HG03159 (cell line): ENCODE data around the gene TMEM120A.
"Not testable (repeated sequence)": the region's sequence is repeated elsewhere in the genome, so short reads cannot be mapped to it uniquely, and the experiment has no call there.

ENCODE experiments used
- ATAC-seq: cut with Tn5 transposase; IDR thresholded peaks from one replicate; pipeline ENCODE4 v1.9.1; 2021; ENCODE audit warnings: mild to moderate bottlenecking, moderate library complexity; ENCODE audit not compliant: unreplicated experiment

Gene TMEM120A

DNA sequence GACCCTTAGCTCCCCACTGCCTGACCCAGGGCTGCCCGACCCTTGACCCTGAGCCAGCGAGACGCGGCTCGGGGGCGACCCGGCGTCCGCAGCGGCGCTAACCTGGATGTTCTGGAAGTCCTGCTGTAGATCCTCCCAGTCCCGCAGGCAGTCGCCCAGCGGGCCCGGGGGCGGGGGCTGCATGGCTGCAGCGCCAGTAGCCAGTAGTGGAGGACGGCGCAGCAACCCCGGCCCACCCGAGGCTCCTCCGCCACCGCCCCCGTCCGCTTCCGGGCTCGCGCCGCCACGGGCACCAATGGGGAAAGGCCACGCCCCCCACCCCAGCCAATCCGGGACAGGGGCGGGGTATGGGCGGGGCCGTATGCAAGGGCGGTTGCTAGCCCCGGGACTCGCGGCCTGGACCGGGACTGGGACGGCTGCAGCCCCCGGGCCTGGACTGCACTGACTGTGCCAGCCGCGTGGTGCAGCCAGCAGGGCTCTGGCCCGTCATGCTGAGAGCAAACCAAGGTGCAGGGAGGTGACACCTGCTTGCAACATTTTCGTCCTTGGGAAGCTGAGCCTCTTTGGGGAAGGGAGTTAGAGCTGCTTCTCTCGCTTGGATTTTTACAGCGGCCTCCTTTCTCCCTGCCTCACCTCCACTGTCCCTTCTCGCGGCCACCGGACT lies at the start of gene TMEM120A:
TMEM120A (minus strand) TSS at position 208 of the 664 bp plus-strand sequence; CDS start at position 183, 25 bp downstream.
- ATAC-seq = peak; percentile 93

DNA sequence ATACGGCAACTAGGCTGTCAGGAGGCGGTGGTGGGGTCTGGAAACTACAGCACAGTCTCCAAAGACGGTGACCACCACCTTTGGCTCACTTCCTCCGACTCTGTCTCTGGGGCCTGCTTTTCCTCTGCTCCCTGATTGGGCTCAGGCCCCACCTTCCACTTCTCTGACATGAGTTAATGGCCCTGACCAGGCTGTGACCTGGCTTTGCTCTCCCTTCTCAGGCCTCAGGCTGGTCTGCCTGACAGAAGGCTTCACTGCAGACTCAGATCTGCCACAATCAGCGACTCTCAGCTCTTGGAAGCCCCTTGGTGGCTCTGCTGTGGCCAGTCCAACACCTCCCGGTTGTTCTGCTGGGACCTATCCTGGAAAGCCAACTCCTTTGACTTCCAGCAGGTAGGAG lies 45.7 kb upstream of the TMEM120A start:
- ATAC-seq = no peak

DNA sequence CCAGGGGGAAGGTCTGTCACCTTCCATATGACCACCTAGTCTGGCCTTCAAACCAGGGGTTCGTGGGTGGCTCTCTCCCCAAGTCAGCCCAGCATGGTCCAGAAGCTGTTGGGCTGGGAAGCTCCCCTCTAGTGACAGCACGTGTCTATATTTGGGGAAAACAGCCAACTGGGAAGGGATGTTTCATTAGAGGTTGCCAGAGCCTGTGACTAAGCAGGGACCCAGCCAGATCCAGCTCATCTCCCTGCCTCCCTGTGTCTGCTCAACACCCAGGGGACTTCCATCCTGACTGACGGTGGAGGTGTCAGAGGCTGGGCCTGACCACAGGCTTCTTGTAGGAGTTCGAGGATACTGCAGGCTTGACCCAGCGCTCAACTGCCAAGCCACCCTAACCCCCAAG lies 42.9 kb upstream of the TMEM120A start:
- ATAC-seq = no peak

DNA sequence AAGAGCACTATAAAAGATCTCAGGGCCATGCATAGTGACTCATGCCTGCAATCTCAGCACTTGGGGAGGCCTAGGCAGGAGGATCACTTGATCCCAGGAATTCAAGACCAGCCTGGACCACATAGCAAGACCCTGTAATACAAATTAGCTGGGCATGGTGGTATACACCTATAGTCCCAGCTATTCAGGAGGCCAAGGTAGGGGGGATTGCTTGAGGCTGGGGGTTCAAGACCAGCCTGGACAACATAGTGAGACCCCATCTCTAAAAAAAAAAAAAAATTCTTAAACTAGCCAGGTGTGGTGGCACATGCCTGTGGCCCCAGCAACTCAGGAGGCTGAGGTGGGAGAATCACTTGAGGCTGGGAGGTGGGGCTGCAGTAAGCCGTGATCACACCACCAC lies 37.6 kb upstream of the TMEM120A start:
- no peak for ATAC-seq

DNA sequence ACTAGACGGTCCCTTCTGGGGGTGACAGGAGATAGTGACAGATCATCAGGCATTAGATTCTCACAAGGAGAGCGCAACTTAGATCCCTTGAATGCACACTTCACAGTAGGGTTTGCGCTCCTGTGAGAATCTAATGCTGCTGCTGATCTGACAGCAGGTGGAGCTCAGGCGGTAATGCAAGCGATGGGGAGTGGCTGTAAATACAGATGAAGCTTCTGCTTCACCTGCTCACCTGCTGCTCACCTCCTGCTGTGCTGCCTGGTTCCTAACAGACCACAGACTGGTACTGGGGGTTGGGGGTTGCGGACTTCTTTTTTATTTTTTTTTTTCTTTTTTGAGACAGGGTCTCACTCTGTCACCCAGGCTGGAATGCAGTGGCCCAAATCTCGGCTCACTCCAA lies 35.3 kb upstream of the TMEM120A start:
- ATAC-seq = not testable (repeated sequence)

DNA sequence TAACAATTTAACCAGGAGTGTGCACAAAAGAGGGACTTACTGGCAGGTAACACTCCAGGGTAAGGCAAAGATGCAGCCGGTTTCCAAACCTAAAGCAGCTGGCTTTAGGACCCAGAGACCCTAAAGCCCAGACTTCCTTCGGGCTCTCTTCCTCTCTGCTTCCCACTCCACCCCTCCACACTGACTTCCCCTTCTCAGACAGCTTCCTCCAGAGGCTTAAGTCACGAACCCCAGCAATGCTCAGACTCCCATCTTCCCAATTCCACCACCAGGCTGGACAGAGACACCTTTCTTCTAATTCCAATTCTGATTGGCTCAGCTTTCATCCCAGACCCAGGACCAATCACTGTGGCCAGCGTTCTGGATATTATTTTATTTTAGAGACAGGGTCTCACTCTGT lies 28.6 kb upstream of the TMEM120A start:
- no peak for ATAC-seq

DNA sequence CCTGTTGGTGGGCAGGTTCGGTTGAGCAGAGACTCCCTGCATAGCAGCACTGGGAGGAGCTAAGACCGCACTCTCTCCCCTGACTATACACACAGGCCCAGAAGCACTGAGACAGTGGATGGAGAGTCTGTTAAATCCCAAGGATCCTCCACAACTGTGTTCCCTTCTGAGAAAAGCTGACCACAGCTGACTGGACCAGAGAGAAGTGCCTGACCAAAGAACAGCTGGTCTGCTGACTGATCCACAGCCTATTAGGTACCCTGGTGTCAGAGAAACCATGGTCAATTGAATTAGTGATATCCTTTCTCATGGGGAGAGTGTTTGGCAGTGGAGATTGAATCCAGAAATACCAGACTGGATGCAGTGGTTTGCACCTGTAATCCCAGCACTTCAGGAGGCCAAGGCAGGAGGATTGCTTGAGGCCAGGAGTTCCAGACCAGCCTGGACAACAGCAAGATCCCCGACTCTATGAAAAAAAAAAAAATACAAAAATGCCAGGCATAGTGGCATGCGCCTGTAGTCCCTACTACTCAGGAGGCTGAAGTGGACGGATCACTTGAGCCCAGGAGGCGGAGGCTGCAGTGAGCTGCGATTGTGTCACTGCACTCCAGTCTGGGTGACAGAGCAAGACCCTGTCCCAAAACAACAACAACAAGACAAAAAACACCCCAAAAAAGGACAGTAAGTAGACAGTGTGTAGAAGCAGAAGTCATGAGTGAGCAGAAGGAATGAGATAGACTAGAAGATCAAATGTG lies 27.8 kb upstream of the TMEM120A start:
- ATAC-seq = no peak

DNA sequence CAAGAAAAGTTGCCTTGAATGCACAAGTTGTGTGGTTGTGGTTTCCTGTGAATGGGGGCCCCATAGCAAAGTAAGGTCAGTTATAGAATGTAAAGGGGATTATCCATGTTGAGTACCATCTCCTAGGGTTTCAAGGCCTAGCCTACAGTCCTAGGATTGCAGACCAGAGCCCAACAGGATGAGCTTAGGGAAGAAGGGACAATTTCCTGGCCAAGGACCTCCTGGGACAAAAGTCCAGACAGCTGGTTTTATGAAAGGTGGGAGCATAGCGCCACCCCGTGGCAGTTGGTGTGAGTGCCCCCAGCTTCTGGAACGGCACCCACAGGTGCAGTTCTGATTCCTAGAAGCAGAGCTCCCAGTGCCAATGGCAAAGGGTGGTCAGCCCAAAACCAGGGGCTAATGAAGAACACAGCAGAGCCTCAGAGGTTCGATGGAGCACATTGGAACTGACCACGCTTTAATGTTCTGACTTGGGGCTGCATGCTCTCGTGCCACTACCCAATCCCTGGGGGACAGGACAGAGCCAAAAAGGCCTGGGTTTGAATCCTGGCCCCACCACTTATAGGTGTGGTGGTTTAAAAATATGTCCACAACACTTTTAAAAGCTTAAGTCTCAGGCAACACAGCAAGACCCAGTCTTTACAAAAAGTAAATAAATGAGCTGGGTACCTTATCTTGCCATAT lies 25.8 kb upstream of the TMEM120A start:
- no peak for ATAC-seq

DNA sequence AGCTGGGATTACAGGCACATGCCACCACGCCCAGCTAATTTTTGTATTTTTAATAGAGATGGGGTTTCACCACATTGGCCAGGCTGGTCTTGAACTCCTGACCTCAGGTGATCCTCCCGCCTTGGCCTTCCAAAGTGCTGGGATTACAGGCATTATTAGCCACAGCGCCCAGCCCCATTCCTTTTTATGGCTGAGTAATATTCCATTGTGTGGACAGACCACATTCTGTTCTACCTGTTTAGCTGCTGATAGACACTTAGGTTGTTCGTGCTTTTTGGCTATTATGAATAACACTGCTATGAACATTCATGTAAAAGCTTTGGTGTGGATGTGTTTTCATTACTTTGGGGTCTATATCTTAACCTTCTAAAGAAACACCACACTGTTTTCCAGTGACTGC lies 24.1 kb upstream of the TMEM120A start:
- ATAC-seq = not testable (repeated sequence)

DNA sequence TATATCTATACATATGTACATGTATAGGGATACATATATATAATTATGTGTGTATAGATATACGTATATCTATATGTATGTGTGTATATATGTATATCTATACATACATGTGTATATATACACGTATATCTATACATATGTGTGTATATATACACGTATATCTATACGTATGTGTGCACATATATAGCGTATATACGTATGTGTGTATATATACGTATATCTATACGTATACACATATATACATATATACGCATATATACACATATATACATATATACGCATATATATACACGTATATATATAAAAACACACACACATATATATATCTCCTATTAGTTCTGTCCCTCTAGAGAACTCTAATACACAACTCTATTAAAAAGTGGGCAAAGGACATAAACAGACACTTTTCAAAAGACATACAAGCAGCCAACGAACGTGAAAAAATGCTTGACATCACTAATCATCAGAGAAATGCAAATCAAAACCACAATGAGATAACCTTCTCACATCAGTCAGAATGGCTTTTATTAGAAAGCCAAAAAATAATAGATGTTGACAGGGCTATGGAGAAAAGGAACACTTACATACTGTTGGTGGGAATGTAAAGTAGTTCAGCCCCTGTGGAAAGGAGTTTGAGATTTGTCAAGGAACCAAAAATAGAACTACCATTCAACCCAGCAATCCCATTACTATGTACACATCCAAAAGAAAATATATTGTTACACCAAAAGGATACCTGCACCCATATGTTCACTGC lies 22.0 kb upstream of the TMEM120A start:
- no peak for ATAC-seq

DNA sequence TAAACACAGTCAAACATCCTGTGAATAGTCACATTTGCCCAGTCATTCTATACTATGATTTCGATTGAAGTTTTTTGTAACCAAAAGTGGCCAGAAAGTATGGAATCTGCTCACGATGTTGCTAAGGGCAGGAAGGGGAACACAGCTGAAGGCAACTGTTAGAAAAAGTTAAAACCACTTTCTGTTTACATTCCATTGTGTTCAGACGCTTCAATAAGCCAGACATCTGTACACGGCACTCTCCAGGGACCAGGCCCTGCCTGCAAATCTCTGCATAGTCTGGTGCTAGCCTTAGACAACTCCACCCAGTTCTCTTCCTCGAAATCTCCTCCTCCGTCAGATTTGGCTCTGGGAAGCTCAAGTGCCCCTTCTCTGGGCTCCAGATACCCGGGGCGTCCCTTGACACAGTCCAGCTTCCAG lies 17.1 kb upstream of the TMEM120A start:
- ATAC-seq = no peak

DNA sequence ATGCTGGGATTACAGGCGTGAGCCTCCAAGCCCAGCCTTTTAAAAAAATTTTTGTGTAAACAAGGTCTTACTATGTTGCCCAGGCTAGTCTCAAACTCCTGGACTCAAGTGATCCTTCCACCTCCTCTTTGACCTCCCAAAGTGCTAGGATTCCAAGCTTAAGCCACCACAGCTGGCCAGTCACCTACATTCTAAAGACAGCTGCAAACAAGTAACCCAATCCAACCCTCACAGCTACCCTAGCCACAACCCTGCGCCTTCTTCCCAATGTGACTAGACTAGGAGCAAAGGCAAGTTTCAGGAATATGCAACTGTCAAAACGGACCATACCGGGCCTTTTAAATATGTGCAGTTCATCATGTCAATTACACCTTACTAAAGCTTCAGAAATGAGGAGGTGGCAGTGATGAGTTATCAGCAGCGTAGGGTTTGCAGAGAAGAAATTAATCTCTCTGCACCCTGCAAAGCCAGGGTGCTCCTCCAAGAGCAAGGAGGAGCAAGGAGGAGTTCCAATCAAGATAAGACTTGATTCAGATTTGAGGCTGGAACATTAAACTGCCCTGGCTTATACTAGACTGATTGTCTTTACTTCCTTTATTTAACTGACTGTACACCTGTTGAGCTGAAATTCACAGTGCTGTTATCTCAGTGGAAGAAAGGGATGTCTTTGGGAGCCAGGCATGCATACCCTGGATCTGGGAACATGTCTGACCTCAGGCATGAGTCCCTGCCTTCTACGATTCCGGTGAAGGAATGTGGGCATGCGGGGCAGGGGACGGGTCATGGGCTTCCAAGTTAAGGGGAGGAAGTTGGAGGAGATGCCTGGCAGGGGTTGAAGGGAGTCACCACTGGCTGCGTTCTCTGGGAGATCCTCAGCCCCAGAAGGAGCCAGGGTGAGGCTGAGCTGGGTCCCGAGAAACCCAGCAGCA lies 15.5 kb upstream of the TMEM120A start:
- no peak for ATAC-seq

DNA sequence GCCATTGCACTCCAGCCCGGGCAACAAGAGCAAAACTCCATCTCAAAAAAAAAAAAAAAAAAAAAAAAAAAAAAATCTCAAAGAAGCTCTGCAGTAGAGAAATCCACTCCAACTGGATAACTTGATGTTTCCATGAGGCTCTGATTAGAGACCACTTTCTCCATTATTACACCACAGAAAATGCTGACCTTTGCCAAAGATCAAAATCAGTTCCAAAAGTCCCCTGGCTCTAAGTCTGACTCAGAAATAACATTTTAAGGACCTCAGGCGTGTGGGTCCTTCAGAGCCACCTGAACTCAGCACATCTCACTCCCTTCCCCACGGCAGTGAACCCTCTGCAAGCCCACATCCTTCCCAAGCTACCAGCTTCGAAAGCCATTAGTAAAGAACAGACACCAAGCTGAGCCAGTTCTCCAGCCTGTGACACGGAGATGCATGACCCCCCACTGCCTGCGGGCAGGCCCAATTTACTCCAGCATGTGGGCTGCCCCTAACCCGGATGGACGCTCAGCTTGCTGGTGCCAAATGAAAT lies 13.8 kb upstream of the TMEM120A start:
- no peak for ATAC-seq

DNA sequence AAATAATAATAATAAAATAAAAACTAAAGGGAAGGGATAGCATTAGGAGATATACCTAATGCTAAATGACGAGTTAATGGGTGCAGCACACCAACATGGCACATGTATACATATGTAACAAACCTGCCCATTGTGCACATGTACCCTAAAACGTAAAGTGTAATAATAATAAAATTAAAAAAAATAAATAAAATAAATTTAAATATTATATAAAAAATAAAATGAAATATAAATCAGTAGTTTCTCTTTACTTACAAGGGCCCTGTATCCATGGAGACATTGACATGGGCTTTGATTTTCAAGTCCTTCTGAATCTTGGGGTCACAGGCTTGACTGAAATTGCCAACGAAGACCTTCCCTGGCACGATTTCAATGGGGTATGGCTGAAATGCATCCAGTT lies 10.6 kb upstream of the TMEM120A start:
- ATAC-seq = not testable (repeated sequence)

DNA sequence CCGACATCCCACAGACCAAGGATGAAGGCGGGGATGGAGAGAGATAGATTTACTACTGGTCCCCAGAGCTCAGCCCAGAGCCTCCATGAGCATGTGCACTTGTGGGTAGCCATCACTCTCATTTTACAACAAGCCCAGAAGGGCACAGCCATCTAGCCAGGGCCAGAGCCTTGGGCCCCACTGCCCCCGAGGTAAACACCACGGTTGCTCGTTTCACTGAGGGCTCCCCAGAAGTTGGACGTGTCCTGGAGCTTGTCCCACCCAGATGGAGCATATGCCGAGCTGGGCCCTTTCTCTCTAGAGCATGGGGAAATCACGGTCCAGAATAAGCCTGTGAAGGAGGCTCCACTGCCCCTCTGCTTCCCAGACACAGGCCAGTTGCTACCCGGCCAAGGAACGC lies 9.0 kb upstream of the TMEM120A start:
- no peak for ATAC-seq

DNA sequence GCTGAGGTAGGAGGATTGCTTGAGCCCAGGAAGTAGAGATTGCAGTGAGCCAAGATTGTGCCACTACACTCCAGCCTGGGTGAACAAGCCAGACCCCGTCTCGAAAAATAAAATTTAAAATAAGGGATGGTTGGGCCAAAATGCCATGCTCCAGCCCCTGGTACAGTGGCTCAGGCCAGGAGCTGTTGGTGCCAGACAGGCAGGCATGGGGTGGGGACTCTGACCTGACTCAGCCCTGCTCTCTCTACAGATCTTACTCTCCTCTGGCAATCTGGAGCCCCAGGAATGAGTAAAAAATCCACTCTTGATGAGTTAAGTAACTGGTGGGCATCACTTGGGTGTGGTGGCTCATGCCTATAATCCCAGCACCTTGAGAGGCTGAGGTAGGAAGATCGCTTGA lies 8.4 kb upstream of the TMEM120A start:
- ATAC-seq = no peak

DNA sequence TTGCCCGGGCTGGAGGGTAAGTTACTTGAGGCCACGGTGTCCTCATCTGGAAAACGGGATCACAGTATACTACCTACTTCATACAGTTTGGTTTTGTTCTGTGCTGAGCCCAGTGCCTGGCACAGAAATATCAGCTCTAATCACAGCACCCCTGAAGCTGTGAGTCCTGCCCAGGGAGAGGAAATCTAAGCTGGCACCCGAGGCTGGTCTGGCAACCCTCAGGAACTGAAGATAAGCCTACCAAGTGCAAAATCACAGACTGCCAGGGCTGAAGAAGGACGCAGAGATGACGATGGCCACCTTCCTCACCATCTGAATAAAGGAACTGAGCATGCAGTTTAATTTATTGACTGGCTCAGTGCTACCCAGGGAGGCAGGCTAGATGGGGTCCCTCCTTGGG lies 7.7 kb upstream of the TMEM120A start:
- ATAC-seq = no peak

DNA sequence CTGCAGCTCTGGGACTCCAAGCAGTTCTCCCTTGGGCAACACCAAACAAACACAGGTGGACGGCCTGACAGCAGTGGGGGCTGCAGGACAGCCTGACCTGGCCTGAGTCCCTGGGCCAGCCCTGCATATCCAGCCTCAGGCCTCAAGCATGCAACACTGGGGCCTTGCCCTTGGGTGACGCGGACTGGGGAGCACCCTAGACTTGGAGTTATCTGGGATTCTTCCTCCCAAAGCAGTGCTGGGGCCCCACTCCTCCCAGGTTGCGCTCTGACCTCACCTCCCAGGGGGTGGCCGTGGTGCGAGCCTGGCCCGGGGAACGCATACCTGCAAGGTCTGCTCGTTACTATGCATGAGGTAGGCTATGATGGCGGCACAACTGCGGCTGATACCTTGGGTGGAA lies 6.2 kb upstream of the TMEM120A start:
- ATAC-seq = no peak

DNA sequence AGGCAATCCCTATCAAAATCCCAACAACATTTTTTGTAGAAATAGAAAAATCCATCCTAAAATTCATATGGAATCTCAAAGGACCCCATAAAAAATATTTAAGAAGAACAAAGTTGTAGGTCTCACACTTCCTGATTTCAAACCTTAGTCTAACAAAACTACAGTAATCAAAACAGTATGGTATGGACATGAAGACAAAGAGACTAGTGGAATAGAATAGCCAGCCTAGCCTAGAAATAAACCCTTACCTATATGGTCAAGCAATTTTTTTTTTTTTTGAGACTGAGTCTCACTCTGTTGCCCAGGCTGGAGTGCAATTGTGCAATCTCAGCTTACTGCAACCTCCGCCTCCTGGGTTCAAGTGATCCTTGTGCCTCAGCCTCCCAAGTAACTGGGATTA lies 3.6 kb upstream of the TMEM120A start:
- ATAC-seq = no peak

DNA sequence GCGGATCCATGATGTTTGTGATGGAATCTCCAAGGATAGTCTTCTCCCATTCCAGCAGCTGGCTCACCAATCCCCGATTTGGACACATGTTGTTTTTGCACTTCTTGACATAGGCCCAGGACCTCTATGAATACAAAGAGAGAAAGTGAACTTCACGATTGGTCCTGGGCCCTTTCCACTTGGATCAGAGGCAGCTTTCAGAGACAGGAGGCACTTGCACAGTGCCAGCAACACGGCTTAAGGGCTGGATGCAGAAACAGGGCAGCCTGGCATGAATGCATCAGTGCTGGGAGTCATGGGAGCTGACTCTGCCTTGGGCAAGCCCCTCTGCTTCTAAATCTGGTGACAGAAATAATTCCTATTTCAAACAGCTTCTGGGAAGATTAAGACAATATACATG lies 2.1 kb upstream of the TMEM120A start:
- ATAC-seq = no peak
